Forelimb muscle (tissue), 1 donor: ENCODE measurements around the gene APC2. TPM values are rescaled to one million over a fixed set of nuclear protein-coding genes. Genes with fewer than 3 reads are reported as not detected.

ENCODE experiments used
- DNase-seq: peaks from one replicate; pipeline ENCODE4 v3.0.0-alpha.2; 2013; ENCODE audit warnings: low read depth
- polyA plus RNA-seq: library from polyadenylated mRNA; unstranded; fragments of 120-200 nt; gene quantifications from one replicate; pipeline ENCODE4 v1.2.1, GENCODE V29; 2013; ENCODE audit not compliant: insufficient read length

Gene APC2
- polyA plus RNA-seq, 1 donor = 0.91 TPM

DNA sequence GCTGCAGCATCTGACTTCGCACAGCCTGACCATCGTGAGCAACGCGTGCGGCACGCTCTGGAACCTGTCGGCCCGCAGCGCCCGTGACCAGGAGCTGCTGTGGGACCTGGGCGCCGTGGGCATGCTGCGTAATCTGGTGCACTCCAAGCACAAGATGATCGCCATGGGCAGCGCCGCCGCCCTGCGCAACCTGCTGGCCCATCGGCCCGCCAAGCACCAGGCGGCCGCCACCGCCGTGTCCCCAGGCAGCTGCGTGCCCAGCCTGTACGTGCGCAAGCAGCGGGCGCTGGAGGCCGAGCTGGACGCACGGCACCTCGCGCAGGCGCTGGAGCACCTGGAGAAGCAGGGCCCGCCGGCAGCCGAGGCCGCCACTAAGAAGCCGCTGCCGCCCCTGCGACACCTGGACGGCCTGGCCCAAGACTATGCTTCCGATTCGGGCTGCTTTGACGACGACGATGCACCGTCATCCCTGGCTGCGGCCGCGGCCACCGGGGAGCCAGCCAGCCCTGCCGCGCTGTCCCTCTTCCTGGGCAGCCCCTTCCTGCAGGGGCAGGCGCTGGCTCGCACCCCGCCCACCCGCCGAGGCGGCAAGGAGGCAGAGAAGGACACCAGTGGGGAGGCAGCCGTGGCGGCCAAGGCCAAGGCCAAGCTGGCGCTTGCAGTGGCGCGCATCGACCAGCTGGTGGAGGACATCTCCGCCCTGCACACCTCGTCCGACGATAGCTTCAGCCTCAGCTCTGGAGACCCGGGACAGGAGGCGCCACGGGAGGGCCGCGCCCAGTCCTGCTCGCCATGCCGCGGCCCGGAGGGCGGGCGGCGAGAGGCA, 15.5 kb downstream of the APC2 start:
- no peak for DNase-seq

DNA sequence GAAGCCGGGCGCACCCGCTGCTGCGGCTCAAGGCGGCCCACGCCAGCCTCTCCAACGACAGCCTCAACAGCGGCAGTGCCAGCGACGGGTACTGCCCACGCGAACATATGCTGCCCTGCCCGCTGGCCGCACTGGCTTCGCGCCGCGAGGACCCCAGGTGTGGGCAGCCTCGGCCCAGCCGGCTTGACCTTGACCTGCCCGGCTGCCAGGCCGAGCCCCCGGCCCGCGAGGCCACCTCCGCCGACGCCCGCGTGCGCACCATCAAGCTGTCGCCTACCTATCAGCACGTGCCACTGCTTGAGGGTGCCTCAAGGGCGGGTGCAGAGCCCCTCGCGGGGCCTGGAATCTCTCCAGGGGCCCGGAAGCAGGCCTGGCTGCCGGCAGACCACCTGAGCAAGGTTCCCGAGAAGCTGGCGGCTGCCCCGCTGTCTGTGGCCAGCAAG, 16.1 kb downstream of the APC2 start:
- DNase-seq = no peak

DNA sequence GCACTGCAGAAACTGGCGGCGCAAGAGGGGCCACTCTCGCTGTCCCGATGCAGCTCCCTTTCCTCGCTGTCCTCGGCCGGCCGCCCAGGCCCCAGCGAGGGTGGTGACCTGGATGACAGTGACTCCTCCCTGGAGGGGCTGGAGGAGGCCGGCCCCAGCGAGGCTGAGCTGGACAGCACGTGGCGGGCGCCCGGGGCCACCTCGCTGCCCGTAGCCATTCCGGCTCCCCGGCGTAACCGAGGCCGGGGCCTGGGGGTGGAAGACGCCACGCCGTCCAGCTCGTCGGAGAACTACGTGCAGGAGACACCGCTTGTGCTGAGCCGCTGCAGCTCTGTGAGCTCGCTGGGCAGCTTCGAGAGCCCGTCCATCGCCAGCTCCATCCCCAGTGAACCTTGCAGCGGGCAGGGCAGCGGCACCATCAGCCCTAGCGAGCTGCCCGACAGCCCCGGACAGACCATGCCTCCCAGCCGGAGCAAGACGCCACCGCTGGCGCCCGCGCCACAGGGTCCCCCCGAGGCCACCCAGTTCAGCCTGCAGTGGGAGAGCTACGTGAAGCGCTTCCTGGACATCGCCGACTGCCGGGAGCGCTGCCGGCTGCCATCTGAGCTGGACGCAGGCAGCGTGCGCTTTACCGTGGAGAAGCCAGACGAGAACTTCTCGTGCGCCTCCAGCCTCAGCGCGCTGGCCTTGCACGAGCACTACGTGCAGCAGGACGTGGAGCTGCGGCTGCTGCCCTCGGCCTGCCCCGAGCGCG, 16.7 kb downstream of the APC2 start:
- DNase-seq = no peak

DNA sequence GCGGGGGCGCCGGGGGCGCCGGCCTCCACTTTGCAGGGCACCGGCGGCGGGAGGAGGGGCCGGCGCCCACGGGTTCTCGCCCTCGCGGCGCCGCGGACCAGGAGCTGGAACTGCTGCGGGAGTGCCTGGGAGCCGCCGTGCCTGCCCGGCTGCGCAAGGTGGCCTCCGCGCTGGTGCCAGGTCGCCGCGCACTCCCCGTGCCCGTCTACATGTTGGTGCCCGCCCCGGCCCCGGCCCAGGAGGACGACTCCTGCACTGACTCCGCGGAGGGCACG, 17.2 kb downstream of the APC2 start:
- no peak for DNase-seq

- DNase-seq = no peak
Measured at GRCh38 chr19:1467490-1468273, 17.8 kb downstream of the APC2 start.

- DNase-seq = no peak
Measured at GRCh38 chr19:1468274-1468820, 18.4 kb downstream of the APC2 start.

GRCh38 chr19:1468821-1469254, 18.9 kb downstream of the APC2 start:
- no peak for DNase-seq

- DNase-seq = no peak
Measured at GRCh38 chr19:1469255-1470054, 19.5 kb downstream of the APC2 start.

DNA sequence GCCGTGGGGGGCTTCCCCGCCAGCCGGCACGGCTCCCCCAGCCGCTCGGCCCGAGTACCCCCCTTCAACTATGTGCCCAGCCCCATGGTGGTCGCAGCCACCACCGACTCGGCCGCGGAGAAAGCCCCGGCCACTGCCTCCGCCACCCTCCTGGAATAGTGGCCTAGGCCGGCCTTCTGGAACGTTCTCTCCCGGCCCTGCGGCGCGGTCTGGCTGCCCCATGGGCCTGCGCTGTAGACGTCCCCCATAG, 20.1 kb downstream of the APC2 start:
- no peak for DNase-seq

- no peak for DNase-seq
Measured at GRCh38 chr19:1470305-1471009, 20.5 kb downstream of the APC2 start.

DNA sequence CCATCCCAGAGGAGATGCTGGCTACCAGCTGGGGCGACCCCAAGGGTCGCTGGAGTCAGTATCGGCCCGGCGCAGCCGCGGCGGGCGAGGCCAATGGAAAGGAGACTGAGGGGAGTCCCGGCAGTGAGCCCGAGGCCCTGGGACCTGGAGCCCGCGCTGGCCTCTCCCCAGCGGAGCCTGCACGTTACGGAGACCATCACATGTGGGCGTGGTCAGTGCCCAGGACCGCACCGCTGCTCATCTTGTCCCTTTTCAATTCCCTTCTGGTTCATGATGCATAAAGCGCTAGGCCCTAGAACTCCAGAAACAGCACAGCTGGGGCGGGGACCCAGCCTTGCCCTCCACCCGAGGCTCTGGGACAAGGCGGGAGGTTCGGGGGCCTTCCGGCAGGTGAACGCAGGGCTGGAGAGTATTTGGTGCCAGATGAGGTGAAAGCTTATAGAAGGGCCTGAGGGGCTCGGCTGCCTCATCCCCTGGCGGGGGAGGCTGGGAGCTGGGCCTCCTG, 21.1 kb downstream of the APC2 start:
- no peak for DNase-seq

DNA sequence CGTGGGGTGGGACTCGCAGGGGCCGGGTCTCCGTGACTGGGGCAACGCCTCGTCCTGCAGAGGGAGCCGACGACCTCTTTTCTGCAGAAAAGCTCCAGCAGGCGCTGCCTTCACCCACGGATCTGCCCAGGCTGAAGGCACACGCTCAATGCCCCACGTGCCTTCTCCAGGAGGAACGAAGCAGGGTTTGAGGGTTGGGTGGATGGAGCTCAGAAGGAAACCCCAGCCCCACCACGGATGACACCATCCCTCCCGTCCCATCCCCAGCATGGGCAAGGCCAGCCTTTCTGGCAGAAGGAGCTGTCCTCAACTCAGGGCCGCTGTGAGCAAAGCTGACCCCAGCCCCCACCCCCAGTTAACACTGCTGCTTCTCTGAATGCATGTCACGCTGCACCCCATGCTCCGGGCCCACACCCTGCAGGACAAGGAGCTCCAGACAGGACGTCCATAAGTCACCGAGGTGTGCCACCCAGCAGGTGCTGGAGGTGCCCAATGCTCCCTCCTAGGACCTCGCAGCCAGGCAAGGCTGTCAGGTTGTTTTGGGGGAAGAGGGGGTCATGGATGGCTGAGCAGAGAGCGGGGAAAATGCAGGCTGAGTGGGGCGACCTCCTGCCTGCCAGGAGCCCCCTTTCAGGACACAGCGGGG, 21.7 kb downstream of the APC2 start:
- no peak for DNase-seq

GRCh38 chr19:1472231-1473084, 22.5 kb downstream of the APC2 start:
- no peak for DNase-seq

DNA sequence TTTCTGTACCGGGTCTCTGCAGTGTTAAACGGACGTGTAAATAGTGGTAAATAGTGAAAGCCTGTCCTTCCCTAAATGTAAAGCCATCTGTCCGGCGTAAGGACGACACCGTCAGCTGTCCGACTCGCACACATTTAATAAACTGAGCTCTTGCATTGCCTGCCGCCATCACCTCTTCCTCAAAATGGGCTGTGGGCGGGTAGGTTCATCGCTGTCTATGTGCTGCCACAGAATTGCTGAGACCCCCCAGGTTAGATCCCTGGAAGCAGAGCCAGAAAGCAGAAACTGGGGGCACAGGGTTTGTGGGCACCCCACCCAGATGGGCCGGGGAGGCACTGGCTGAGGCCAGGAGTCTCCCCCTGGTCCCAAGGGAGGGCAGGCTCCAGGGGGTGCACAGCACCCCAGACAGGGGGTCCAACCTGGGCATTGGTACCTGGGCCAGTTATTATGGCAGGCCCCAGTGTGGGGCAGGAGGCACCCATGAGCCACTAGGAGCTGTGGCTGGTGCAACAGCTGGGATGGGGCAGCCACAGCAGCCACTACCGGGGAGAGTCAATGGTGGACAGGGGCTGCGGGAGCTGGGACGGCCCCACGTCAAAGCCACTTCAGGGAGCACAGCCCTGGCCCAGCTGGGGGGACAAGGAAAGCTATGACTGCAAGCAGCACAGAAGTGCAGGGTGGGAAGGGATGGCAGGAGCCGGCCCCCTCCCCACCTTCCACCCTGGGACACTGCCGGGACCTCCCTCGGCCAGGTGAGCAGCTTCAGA, 23.3 kb downstream of the APC2 start:
- DNase-seq = no peak

DNA sequence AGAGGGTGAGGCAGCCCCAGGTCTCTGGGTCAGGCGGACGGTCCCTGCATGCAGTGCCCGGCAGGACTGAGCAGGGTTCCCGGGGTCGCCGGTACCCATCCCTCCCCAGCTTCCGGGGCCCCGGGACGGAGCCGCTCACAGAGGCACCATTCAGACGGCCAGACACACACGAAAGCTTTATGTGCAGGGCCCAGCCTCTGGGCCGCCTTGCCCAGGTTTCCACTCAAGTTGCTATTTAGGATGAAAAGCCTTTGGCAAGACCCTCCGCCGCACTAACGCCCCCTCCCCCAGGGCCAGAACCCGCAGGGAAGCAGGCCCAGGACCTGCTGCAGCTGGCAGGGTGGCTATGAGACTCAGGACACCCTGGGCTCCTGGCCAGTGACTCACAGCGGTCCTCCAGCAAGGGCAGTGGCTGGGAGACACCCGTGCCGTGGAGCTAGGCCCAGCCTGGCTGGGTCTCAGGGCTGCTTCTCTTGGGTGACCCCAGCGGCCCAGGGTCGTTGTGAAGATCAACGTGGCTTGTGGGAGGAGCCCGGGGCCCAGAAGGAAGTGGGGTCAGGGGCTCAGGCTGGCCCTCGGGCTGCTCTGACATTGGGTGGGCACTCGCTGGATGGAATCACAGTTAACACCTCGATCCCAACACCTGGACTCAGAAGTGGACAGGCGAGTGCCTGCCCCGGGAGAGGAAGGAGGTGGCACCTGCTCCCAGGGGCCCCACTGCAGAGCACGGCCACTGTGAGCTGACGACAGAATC, 24.3 kb downstream of the APC2 start:
- DNase-seq = no peak

DNA sequence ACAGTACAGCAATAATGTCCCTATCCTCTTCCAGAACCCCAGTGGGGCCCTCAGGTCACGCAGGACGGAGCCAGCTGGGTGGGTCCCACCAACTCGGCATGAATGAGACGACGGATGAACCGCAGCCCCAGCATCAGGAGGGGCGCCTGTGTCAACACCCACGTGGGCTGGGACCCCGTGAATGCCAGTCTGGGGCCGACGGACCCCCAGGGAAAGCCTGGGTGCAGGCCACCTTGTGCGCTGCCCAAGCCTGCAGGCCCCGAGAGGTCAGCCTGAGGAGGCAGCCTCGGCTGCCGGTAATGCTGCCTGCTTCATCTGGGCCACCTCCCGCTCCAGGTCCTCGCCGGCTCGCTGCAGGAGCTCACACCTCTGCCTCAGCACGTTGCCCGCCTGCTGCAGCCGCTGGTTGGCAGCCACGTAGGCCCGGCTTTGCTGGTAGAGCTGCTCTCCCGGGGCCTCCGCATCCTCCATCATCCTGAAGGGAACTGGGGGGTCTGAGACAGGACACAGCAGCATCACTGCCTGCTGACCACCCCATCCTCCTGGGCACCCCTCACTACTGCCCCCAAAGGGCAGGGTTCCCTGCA, 24.9 kb downstream of the APC2 start:
- no peak for DNase-seq

DNA sequence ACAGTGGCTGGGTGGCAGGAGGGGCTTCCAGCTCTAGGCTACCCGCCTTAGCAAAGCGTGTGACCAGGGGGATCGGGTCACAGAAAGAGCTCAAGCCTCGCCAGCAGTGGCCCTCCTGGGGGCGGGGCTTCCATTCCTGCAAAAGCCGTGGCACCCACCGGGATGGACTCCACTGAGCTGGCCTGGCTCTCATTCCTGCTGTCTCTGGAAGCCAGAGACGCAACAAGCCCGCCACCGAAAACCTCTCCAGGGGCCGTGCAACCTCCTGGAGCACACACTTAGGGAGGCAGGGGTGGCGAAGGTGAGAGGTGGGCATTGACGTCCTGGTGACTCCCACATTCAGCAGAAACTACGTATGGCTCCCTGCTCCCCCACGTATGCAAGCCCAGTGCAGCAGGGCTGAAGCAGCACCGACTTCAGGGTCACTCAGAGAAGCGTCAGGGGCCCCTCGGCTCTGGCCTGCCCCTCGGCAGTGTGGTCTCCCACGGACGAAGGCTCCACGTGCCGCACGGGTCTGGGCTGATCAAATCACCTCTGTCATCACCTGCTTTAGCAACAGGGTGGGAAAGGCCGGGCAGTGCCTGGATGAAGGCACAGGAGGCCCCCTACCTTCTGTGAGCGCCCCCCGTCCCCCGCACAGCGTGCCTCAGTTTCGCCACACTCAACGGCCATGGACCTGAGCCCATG, 26.0 kb downstream of the APC2 start:
- DNase-seq = no peak
